ENCODE data around the gene SF1.

DNA sequence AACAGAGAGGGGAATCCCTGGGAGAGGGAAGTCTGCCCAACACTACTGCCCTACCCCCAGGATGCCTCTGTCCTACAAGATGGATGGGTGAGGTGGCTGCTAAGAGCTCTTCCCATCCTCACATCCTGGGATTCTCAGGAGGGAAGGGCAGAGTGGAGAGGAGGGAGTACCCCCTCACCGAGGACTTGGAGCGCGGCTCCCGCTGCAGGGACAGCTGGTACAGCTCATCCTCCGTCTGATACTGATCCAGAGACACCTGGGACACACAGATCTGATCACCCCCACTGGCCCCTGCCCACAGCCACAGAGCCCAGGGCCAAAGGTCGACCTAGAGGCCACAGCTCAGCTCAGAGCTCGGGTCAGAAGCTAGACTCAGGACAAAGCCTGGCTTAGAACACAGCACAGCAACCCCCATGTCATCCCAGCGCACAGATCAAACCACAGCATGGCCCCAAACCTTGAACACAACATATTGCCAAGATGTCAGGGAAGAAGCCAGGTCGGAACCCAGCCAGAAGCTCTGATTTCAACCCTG, 42.5 kb downstream of the SF1 start:
- TF ChIP-seq, protein P1, sequence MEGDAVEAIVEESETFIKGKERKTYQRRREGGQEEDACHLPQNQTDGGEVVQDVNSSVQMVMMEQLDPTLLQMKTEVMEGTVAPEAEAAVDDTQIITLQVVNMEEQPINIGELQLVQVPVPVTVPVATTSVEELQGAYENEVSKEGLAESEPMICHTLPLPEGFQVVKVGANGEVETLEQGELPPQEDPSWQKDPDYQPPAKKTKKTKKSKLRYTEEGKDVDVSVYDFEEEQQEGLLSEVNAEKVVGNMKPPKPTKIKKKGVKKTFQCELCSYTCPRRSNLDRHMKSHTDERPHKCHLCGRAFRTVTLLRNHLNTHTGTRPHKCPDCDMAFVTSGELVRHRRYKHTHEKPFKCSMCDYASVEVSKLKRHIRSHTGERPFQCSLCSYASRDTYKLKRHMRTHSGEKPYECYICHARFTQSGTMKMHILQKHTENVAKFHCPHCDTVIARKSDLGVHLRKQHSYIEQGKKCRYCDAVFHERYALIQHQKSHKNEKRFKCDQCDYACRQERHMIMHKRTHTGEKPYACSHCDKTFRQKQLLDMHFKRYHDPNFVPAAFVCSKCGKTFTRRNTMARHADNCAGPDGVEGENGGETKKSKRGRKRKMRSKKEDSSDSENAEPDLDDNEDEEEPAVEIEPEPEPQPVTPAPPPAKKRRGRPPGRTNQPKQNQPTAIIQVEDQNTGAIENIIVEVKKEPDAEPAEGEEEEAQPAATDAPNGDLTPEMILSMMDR (conservative IDR thresholded peaks at IDR 0.05; ENCODE audit: low read length) = no peak
- no peak for TF ChIP-seq EZH2phosphoT487 (IDR thresholded peaks at IDR 0.05; ENCODE audit: borderline replicate concordance)
